ENCODE results near the gene SLC4A2.

Gene SLC4A2

GRCh38 chr7:151118108-151119054 is 59.0 kb downstream of the SLC4A2 start:
- no peak for DNase-seq (ENCODE audit: low read depth in 1 of 2, low spot score in 1 of 2)
- in situ Hi-C loops (cut with HindIII; ENCODE audit: low pct_unique_long_range_greater_than_20kb, low sequenced_read_pairs) = no loop called here
- no peak for TF ChIP-seq JUND (IDR thresholded peaks at IDR 0.05; ENCODE audit: low read depth)

GRCh38 chr7:151119055-151119415 is 59.6 kb downstream of the SLC4A2 start:
- no peak for TF ChIP-seq JUND (IDR thresholded peaks at IDR 0.05; ENCODE audit: low read depth)
- DNase-seq (ENCODE audit: low read depth in 1 of 2, low spot score in 1 of 2) = no peak
- in situ Hi-C loops (cut with HindIII; ENCODE audit: low pct_unique_long_range_greater_than_20kb, low sequenced_read_pairs) = no loop called here

GRCh38 chr7:151119902-151120301 is 60.5 kb downstream of the SLC4A2 start:
- no peak for DNase-seq (ENCODE audit: low read depth in 1 of 2, low spot score in 1 of 2)
- in situ Hi-C loops (cut with HindIII; ENCODE audit: low pct_unique_long_range_greater_than_20kb, low sequenced_read_pairs) = no loop called here
- TF ChIP-seq JUND (IDR thresholded peaks at IDR 0.05; ENCODE audit: low read depth) = no peak

GRCh38 chr7:151120896-151121295 is 61.5 kb downstream of the SLC4A2 start:
- in situ Hi-C loops (cut with HindIII; ENCODE audit: low pct_unique_long_range_greater_than_20kb, low sequenced_read_pairs) = no loop called here
- DNase-seq (ENCODE audit: low read depth in 1 of 2, low spot score in 1 of 2) = no peak
- no peak for TF ChIP-seq JUND (IDR thresholded peaks at IDR 0.05; ENCODE audit: low read depth)

DNA sequence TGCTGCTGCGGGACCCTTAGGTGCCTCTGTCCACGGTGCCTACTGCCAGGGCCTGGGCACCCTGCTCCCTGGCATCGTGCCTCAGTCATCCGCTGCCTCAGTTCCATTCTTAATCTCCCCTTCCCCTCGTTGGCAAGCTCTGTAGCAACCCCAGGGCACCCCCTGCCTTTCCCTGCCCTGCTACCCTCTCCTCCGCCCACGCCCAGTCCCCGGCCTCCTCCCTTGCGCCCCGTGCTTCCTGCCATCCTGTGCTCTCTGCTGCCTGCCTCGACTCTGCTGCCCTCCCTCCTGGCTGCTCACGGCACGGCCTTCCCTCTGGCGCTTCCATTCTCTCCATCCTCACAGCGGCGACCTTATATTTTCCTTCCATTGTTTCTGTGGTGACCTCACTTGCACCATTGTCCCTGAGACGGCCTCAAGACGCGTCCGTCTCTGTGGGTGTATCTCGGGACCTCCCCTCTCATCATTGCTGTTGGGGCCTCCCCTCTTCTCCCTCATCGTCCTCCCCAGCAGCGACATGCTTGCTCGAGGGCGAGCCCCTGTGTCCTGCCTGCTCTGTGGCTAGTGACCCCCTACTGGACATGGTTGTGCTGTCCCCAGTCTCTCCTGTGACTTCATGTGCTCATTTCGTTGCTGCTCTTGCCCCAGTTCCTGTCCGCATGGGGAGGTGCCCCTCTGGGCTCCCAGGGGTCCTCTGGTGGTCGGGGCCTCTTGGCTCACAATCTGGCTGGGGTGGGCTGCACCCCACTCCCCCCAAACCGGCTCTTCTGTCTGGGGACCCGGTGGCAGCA is 62.2 kb downstream of the SLC4A2 start:
- DNase-seq (ENCODE audit: low read depth in 1 of 2, low spot score in 1 of 2) = no peak
- in situ Hi-C loops (cut with HindIII; ENCODE audit: low pct_unique_long_range_greater_than_20kb, low sequenced_read_pairs) = no loop called here
- no peak for TF ChIP-seq JUND (IDR thresholded peaks at IDR 0.05; ENCODE audit: low read depth)

DNA sequence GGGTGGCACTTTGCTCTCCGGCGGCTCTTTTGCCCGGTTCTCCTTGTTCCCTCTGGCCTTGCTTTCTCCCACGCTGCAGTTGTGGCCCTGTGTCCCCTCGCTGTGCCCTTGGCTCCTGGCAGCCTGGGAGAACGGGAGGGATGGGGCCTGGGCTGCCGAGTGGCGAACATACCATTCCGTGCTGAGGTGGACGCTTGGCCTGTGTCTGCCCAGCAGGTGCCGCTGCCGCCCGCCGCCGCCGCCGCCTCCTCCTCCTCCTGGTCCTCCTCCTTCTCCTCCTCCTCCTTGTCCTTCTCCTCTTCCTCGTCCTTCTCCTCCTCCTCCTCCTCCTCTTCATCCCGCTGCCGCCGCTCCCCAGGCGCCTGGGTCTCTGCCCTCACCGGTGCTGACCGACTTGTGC is 62.9 kb downstream of the SLC4A2 start:
- no peak for DNase-seq (ENCODE audit: low read depth in 1 of 2, low spot score in 1 of 2)
- in situ Hi-C loops (cut with HindIII; ENCODE audit: low pct_unique_long_range_greater_than_20kb, low sequenced_read_pairs) = no loop called here
- no peak for TF ChIP-seq JUND (IDR thresholded peaks at IDR 0.05; ENCODE audit: low read depth)

GRCh38 chr7:151122796-151123157 is 63.4 kb downstream of the SLC4A2 start:
- in situ Hi-C loops (cut with HindIII; ENCODE audit: low pct_unique_long_range_greater_than_20kb, low sequenced_read_pairs) = no loop called here
- no peak for DNase-seq (ENCODE audit: low read depth in 1 of 2, low spot score in 1 of 2)
- TF ChIP-seq JUND (IDR thresholded peaks at IDR 0.05; ENCODE audit: low read depth) = no peak

- DNase-seq (ENCODE audit: low read depth in 1 of 2, low spot score in 1 of 2) = no peak
- TF ChIP-seq JUND (IDR thresholded peaks at IDR 0.05; ENCODE audit: low read depth) = no peak
- in situ Hi-C loops (cut with HindIII; ENCODE audit: low pct_unique_long_range_greater_than_20kb, low sequenced_read_pairs) = no loop called here
Measured at GRCh38 chr7:151123158-151123821, 63.9 kb downstream of the SLC4A2 start.

DNA sequence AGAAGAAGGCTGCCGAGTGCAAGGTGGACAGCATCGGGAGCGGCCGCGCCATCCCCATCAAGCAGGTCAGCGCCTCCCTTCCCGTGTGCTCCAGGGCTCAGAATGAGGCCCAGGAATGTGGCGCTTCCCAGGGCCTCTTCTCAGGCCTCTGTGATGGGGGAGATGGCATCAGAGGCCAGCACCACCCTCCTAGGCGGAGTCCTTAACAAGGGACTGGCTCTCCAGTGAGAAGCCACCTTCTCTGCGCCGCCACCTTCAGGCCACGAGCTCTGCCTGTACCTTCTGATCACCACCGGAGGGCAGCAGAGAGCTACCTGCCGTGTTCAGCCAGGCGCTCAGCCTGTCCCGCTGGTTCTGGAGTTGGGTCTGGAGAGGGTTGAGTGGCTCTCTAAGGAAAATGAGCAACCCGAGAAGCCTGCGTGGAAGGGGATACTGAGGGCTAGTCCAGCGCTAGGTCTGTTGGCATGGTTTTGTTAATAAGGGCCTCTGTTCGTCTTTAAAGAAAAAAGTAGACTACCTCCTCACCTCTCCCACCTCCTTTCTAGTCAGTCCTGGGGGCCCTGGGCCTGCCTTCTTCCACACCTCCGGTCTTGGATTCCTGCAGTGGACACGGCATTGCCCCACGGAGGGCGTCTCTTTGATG is 64.6 kb downstream of the SLC4A2 start:
- no peak for TF ChIP-seq JUND (IDR thresholded peaks at IDR 0.05; ENCODE audit: low read depth)
- DNase-seq (ENCODE audit: low read depth in 1 of 2, low spot score in 1 of 2) = peak; percentile 88 to 98
- in situ Hi-C loops (cut with HindIII; ENCODE audit: low pct_unique_long_range_greater_than_20kb, low sequenced_read_pairs) = no loop called here

DNA sequence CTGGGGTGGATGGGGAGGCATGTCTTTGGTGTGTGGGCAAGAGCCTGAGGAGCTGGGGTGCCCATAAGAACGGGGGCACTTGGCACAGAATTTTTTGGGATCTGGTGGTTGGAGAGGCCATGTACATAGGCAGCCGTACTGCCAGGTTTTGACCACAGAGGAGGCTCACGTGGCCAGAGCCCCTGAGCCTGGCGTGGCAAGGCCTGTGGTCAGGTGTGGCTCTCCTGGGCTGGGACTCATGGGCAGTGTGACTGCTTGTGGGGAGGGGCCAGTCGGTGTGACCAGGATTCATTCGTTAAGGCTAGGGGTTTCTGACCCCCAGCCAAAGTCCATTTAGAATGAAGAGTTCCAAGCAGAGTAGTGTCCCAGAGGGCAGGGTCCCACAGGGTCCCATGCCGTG is 65.1 kb downstream of the SLC4A2 start:
- in situ Hi-C loops (cut with HindIII; ENCODE audit: low pct_unique_long_range_greater_than_20kb, low sequenced_read_pairs) = no loop called here
- TF ChIP-seq JUND (IDR thresholded peaks at IDR 0.05; ENCODE audit: low read depth) = no peak
- DNase-seq (ENCODE audit: low read depth in 1 of 2, low spot score in 1 of 2) = no peak

DNA sequence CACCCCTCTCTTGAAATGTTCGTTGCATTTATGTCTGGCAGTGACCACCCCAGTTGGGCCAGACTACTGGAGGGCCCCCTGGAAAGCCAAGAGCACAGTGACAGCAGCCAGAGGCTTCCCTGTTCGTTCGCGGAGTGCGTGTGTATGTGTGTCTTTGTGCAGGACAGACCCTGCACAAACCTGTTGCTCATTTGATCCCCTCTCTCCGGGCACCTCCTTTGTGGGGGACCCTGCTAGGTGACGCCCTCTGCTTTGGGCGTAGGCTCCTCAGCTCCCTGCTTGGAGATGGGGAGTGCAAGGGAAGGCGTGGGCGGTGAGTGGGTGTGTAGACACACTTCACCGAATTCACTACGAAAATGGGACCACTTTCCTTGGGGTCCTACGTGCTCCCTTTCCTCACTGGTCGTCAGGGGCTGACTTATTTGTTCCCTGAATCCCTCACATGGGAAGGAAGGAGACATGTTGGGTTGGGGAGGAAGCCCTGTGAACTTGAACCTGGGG is 65.6 kb downstream of the SLC4A2 start:
- DNase-seq (ENCODE audit: low read depth in 1 of 2, low spot score in 1 of 2) = no peak
- TF ChIP-seq JUND (IDR thresholded peaks at IDR 0.05; ENCODE audit: low read depth) = no peak
- in situ Hi-C loops (cut with HindIII; ENCODE audit: low pct_unique_long_range_greater_than_20kb, low sequenced_read_pairs) = no loop called here

GRCh38 chr7:151125470-151125845 is 66.1 kb downstream of the SLC4A2 start:
- no peak for TF ChIP-seq JUND (IDR thresholded peaks at IDR 0.05; ENCODE audit: low read depth)
- DNase-seq (ENCODE audit: low read depth in 1 of 2, low spot score in 1 of 2) = no peak
- in situ Hi-C loops (cut with HindIII; ENCODE audit: low pct_unique_long_range_greater_than_20kb, low sequenced_read_pairs) = no loop called here

All from T47D (cell line).